OCI-LY1 (cell line): ENCODE data around the gene CHD9NB.

Experiments
- H2AFZ ChIP-seq: fragments of 200-600 bp; sonication (generic), shearing (Covaris generic); 2 replicates; pipeline ENCODE4 v1.6.0; 2014; ENCODE audit warnings: antibody characterized with exemption, mild to moderate bottlenecking, low read length
- H3F3A ChIP-seq: fragments of 200-600 bp; sonication (generic), shearing (Covaris generic); 2 replicates; pipeline ENCODE4 v1.6.0; 2014; ENCODE audit warnings: mild to moderate bottlenecking, antibody characterized with exemption, low read length, moderate library complexity; ENCODE audit not compliant: insufficient read depth
- H3K27ac ChIP-seq: fragments of 200-600 bp; sonication (generic); 2 replicates; pipeline ENCODE4 v1.5.1; 2014; ENCODE audit warnings: low read length, mixed run types, mild to moderate bottlenecking, low read depth; ENCODE audit not compliant: poor library complexity, severe bottlenecking
- H3K27me3 ChIP-seq: fragments of 200-600 bp; sonication (generic); 2 replicates; pipeline ENCODE4 v1.6.0; 2014; ENCODE audit warnings: antibody characterized with exemption, mild to moderate bottlenecking, low read length, moderate library complexity; ENCODE audit not compliant: insufficient read depth
- H3K36me3 ChIP-seq: fragments of 200-600 bp; sonication (generic); 2 replicates; pipeline ENCODE4 v1.6.1; 2014; ENCODE audit warnings: mild to moderate bottlenecking, antibody characterized with exemption, low read length, moderate library complexity, mixed read lengths; ENCODE audit not compliant: insufficient read depth
- H3K4me1 ChIP-seq: fragments of 200-600 bp; sonication (generic); 2 replicates; pipeline ENCODE4 v1.5.1; 2014; ENCODE audit warnings: mild to moderate bottlenecking, low read length, moderate library complexity; ENCODE audit not compliant: insufficient read depth, severe bottlenecking
- H3K4me2 ChIP-seq: fragments of 200-600 bp; sonication (generic), shearing (Covaris generic); 2 replicates; pipeline ENCODE4 v1.6.1; 2014; ENCODE audit warnings: low read length
- H3K4me3 ChIP-seq: fragments of 200-600 bp; sonication (generic); 2 replicates; pipeline ENCODE4 v1.5.1; 2014; ENCODE audit warnings: low read length, low read depth, mild to moderate bottlenecking, mixed read lengths; ENCODE audit not compliant: poor library complexity, severe bottlenecking
- H3K79me2 ChIP-seq: fragments of 200-600 bp; shearing (Covaris generic); 2 replicates; pipeline ENCODE4 v1.6.1; 2016; ENCODE audit warnings: mixed run types, low read length, mixed read lengths; ENCODE audit not compliant: insufficient read depth
- H3K9ac ChIP-seq: fragments of 200-600 bp; sonication (generic), shearing (Covaris generic); 2 replicates; pipeline ENCODE4 v1.6.1; 2014; ENCODE audit warnings: mild to moderate bottlenecking, low read length, mixed read lengths
- H3K9me2 ChIP-seq: fragments of 200-600 bp; sonication (generic), shearing (Covaris generic); 2 replicates; pipeline ENCODE4 v1.6.1; 2014; ENCODE audit warnings: low read depth, mild to moderate bottlenecking, low read length, mixed read lengths
- H3K9me3 ChIP-seq: fragments of 200-600 bp; shearing (Covaris generic); 2 replicates; pipeline ENCODE4 v1.6.1; 2014; ENCODE audit warnings: low read length, mixed read lengths
- H4K20me1 ChIP-seq: fragments of 200-600 bp; sonication (generic), shearing (Covaris generic); 2 replicates; pipeline ENCODE4 v1.6.0; 2016; ENCODE audit warnings: mild to moderate bottlenecking, low read length; ENCODE audit not compliant: insufficient read depth
- EZH2 ChIP-seq: fragments of 200-600 bp; sonication (generic), shearing (Covaris generic); IDR thresholded peaks from 2 replicates; pipeline ENCODE4 v1.8.0; 2017; ENCODE audit warnings: borderline replicate concordance, mixed run types, mild to moderate bottlenecking, antibody characterized with exemption, low read length, moderate library complexity, mixed read lengths
- TF ChIP-seq, protein P1 (sequence below): fragments of 200-600 bp; sonication (generic), shearing (Covaris generic); IDR thresholded peaks from 2 replicates; pipeline ENCODE4 v1.5.1; 2017; ENCODE audit warnings: mild to moderate bottlenecking, antibody characterized with exemption, low read length, moderate library complexity, mixed read lengths

Gene CHD9NB

DNA sequence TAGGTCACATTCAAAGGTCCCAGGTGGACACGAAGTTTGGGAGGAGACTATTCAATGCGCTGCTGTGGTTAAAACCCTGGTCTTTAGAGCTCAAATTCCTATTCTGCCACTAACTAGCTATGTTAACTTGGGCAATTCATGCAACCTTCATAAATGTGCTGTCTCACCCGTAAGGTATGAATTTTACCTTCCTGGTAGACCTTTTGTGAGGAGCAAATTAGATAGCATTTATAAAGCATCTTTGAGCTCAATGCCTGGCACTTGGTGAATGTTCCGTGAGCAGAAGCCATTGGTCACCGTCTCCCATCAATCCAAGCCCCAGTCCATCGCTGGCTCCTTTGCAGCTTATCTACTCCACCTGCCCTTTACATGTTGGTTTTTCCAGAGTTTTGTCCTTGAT lies 16.6 kb downstream of the CHD9NB start:
- H3K4me3 ChIP-seq = no peak overlapping the region
- no peaks in the 10 kb centered on the region for H3K9me2 ChIP-seq
- no peak overlapping the region for H3K27ac ChIP-seq
- no peaks in the 10 kb centered on the region for H3F3A ChIP-seq
- H3K9ac ChIP-seq = no peak overlapping the region
- no peak overlapping the region for H2AFZ ChIP-seq
- no peaks in the 10 kb centered on the region for H4K20me1 ChIP-seq
- no peaks in the 10 kb centered on the region; the same call in 1 of the 2 replicates for H3K27me3 ChIP-seq
- 0 out of 2 replicates have a peak, but pooled peaks cover 4% of the 10 kb centered on the region for H3K9me3 ChIP-seq
- H3K79me2 ChIP-seq = no peaks in the 10 kb centered on the region
- no peaks in the 10 kb centered on the region; the same call in 1 of the 2 replicates for H3K36me3 ChIP-seq
- TF ChIP-seq, protein P1, sequence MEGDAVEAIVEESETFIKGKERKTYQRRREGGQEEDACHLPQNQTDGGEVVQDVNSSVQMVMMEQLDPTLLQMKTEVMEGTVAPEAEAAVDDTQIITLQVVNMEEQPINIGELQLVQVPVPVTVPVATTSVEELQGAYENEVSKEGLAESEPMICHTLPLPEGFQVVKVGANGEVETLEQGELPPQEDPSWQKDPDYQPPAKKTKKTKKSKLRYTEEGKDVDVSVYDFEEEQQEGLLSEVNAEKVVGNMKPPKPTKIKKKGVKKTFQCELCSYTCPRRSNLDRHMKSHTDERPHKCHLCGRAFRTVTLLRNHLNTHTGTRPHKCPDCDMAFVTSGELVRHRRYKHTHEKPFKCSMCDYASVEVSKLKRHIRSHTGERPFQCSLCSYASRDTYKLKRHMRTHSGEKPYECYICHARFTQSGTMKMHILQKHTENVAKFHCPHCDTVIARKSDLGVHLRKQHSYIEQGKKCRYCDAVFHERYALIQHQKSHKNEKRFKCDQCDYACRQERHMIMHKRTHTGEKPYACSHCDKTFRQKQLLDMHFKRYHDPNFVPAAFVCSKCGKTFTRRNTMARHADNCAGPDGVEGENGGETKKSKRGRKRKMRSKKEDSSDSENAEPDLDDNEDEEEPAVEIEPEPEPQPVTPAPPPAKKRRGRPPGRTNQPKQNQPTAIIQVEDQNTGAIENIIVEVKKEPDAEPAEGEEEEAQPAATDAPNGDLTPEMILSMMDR = no peak
- no peak for TF ChIP-seq EZH2
- no peak overlapping the region for H3K4me2 ChIP-seq
- H3K4me1 ChIP-seq = no peaks in the 10 kb centered on the region

DNA sequence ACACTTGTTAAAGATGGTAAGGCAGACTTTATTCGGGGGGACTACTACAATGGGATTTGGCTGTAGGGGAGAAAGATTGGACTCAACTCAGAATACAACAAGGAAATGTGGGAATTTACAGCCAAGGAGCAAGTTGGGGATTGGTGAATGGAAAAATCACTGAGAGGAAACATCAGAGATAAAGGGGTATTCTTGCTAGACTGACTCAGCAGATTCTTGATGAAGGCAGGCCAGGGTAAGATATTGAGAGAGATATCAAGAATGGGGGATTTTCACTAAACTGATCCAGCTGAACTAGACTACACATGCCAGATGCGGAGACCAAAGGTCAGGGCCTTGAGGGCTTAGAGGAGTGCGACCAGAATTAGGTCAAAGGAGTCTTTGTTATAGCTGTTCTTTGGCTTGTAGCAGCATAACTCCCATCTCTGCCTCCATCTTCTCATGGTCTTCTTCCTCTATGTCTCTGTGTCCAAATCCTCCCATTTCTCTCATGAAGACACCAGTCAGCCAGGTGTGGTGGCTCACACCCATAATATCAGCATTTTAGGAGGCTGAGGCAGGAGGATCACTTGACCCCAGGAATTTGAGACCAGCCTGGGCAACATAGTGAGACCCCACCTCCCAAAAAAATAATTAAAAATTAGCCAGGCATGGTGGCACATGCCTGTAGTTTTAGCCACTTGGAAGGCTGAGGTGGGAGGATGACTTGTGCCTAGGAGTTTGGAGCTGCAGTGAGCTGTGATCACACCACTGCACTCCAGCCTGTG lies 17.3 kb downstream of the CHD9NB start:
- no peaks in the 10 kb centered on the region for H3K4me1 ChIP-seq
- no peak overlapping the region for H3K4me2 ChIP-seq
- H3F3A ChIP-seq = no peaks in the 10 kb centered on the region
- no peaks in the 10 kb centered on the region; the same call in 1 of the 2 replicates for H3K27me3 ChIP-seq
- TF ChIP-seq, protein P1 = no peak
- TF ChIP-seq EZH2 = no peak
- H3K9me3 ChIP-seq = 0 out of 2 replicates have a peak, but pooled peaks cover 4% of the 10 kb centered on the region
- no peaks in the 10 kb centered on the region for H3K9me2 ChIP-seq
- H2AFZ ChIP-seq = no peak overlapping the region
- H3K79me2 ChIP-seq = no peaks in the 10 kb centered on the region
- H3K36me3 ChIP-seq = no peaks in the 10 kb centered on the region; the same call in 1 of the 2 replicates
- H3K4me3 ChIP-seq = no peak overlapping the region
- H4K20me1 ChIP-seq = no peaks in the 10 kb centered on the region
- H3K9ac ChIP-seq = no peak overlapping the region
- no peak overlapping the region for H3K27ac ChIP-seq

DNA sequence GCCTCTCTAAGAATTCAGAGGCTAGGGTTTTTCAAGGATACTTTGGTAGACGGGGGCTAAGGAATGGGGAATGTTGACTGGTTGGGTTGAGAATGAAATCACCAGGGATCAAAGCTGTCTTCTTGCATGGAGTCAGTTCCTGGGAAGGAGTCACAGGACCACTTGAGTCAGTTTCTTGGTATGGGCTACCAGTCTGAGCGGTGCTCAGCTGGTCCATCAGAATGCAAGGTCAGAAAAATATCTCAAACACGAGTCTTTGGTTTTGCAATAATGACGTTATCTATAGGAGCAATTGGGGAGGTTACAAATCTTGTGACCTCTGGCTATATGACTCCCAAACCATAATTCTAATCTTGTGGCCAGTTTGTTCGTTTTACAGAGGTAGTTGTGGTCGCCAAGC lies 18.4 kb downstream of the CHD9NB start:
- H3K9me2 ChIP-seq = no peaks in the 10 kb centered on the region
- no peak for TF ChIP-seq EZH2
- TF ChIP-seq, protein P1 = no peak
- H2AFZ ChIP-seq = no peak overlapping the region

More for the DNA sequence above, 18.4 kb downstream of the CHD9NB start:
- no peaks in the 10 kb centered on the region for H3K79me2 ChIP-seq
- no peak overlapping the region for H3K4me3 ChIP-seq
- no peak overlapping the region for H3K27ac ChIP-seq
- H3K4me2 ChIP-seq = no peak overlapping the region
- H3K27me3 ChIP-seq = no peaks in the 10 kb centered on the region; the same call in 1 of the 2 replicates
- 0 out of 2 replicates have a peak, but pooled peaks cover 4% of the 10 kb centered on the region for H3K9me3 ChIP-seq
- H3F3A ChIP-seq = no peaks in the 10 kb centered on the region
- no peaks in the 10 kb centered on the region; the same call in 1 of the 2 replicates for H3K36me3 ChIP-seq
- no peak overlapping the region for H3K9ac ChIP-seq
- no peaks in the 10 kb centered on the region for H3K4me1 ChIP-seq
- H4K20me1 ChIP-seq = no peaks in the 10 kb centered on the region
